HG03175 (cell line): ENCODE results near the gene GK.
"Not testable (repeated sequence)": the region's sequence is repeated elsewhere in the genome, so short reads cannot be mapped to it uniquely, and the experiment has no call there.

Source experiments
- ATAC-seq: cut with Tn5 transposase; IDR thresholded peaks from one replicate; pipeline ENCODE4 v1.9.1; 2021; ENCODE audit warnings: mild to moderate bottlenecking, moderate library complexity; ENCODE audit not compliant: unreplicated experiment

The GK gene

GRCh38 chrX:30652527-30653414 lies 452 bp upstream of the GK start:
- peak; percentile 84 for ATAC-seq

- ATAC-seq, result not testable (repeated sequence)
These were observed 1.2 kb downstream of the GK start for GRCh38 chrX:30654386-30654785.

GRCh38 chrX:30654989-30655607 lies 1.9 kb downstream of the GK start:
- ATAC-seq, result no peak

- ATAC-seq, result no peak
These were observed 2.8 kb downstream of the GK start for GRCh38 chrX:30655991-30656390.

GRCh38 chrX:30657196-30658161 lies 4.3 kb downstream of the GK start:
- no peak for ATAC-seq

GRCh38 chrX:30659421-30659820 lies 6.2 kb downstream of the GK start:
- ATAC-seq, result no peak

GRCh38 chrX:30661228-30661627 lies 8.0 kb downstream of the GK start:
- no peak for ATAC-seq

- no peak for ATAC-seq
These were observed 10.1 kb downstream of the GK start for GRCh38 chrX:30663322-30663721.

- no peak for ATAC-seq
These were observed 12.2 kb downstream of the GK start for GRCh38 chrX:30665471-30665870.

GRCh38 chrX:30666094-30666493 lies 12.9 kb downstream of the GK start:
- ATAC-seq, result no peak

GRCh38 chrX:30668581-30668980 lies 15.4 kb downstream of the GK start:
- no peak for ATAC-seq

GRCh38 chrX:30671189-30671588 lies 18.0 kb downstream of the GK start:
- ATAC-seq, result not testable (repeated sequence)

- ATAC-seq, result no peak
These were observed 20.0 kb downstream of the GK start for GRCh38 chrX:30673127-30673796.

- ATAC-seq, result no peak
These were observed 20.8 kb downstream of the GK start for GRCh38 chrX:30673884-30674598.

- no peak for ATAC-seq
These were observed 21.6 kb downstream of the GK start for GRCh38 chrX:30674799-30675198.

GRCh38 chrX:30679369-30679768 lies 26.1 kb downstream of the GK start:
- ATAC-seq, result no peak

- ATAC-seq, result no peak
These were observed 27.4 kb downstream of the GK start for GRCh38 chrX:30680618-30681017.

- no peak for ATAC-seq
These were observed 35.4 kb downstream of the GK start for GRCh38 chrX:30688641-30689040.

GRCh38 chrX:30689116-30689515 lies 35.9 kb downstream of the GK start:
- ATAC-seq, result no peak

GRCh38 chrX:30690330-30690729 lies 37.1 kb downstream of the GK start:
- no peak for ATAC-seq
